ENCODE data around the gene CDKAL1.

DNA sequence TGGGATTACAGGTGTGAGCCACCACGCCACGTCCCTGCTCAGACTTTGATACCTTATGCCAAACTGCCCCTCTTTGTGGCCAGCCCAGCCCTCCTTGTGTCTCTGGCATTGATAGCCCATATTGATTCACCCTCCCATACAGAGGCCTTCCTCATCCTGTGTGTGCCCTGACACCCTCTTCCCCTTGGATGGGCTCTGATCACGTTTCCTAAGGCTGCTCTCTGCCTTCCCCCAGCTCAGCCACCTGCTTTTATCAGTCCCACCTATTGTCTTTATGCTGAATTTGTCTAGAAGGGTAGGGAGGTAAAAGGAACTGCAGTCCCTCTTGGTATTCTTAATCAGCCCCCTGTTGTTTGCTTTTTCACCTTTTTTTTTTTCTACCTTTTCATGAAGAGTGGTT lies 95.9 kb downstream of the CDKAL1 start:
- no peak for TF ChIP-seq GATA2 (IDR thresholded peaks at IDR 0.05; ENCODE audit: low read depth, low read length)
- no peak for TF ChIP-seq GATA3 (IDR thresholded peaks at IDR 0.05; ENCODE audit: low read depth, low read length)

Data from SH-SY5Y (cell line).